ENCODE data around the gene PPP1R13L.

- no peak for TF ChIP-seq POLR2A (IDR thresholded peaks at IDR 0.05)
- TF ChIP-seq CTCF (IDR thresholded peaks at IDR 0.05), result no peak
Observed at GRCh38 chr19:45350477-45351058, 54.3 kb downstream of the PPP1R13L start.

All from uterus (tissue), 2 donors.